ES-I3 (cell line): ENCODE data around the gene TMEM45B.
"Not testable (repeated sequence)": the region's sequence is repeated elsewhere in the genome, so short reads cannot be mapped to it uniquely, and the experiment has no call there.

Experiments used
- H3K36me3 ChIP-seq: 2 replicates; pipeline ENCODE4 v1.6.1; 2013; ENCODE audit warnings: mild to moderate bottlenecking, low read length, control low read depth, moderate library complexity; ENCODE audit not compliant: insufficient read depth
- H3K4me1 ChIP-seq: 2 replicates; pipeline ENCODE4 v1.6.1; 2013; ENCODE audit warnings: mild to moderate bottlenecking, control low read depth, low read length; ENCODE audit not compliant: insufficient read depth
- H3K9ac ChIP-seq: 2 replicates; pipeline ENCODE4 v1.6.1; 2013; ENCODE audit warnings: low read depth, mild to moderate bottlenecking, low read length, moderate library complexity
- H3K9me3 ChIP-seq: 2 replicates; pipeline ENCODE4 v1.6.1; 2013; ENCODE audit warnings: mild to moderate bottlenecking, low read length, moderate library complexity; ENCODE audit not compliant: control insufficient read depth, insufficient read depth

TMEM45B gene

DNA sequence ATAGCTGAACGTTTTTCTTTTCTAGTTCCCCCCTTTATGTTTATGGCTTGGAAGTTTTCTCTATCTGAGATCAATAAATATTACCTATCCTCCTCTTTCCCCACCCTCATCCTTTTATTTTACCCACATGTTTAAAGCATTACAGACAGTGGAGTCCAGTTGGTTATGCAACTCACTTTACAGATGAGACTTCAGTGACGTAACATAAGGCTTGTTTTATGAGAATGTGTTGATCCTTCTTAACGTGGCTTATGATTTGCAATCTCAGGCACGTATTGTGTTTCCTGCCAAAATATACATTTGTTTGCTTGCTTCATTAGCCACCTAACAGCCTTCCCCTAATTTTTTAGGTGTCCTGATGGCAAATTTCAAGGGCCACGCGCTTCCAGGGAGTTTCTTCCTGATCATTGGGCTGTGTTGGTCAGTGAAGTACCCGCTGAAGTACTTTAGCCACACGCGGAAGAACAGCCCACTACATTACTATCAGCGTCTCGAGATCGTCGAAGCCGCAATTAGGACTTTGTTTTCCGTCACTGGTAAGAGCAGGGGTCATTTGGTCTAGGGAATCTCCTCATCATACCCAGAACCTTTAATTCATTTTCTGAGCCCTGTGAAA lies 36.6 kb downstream of the TMEM45B start:
- Histone ChIP-seq H3K9ac (no peak overlapping the region), H3K36me3 (no peaks in the 10 kb centered on the region; the same call in 1 of the 2 replicates), H3K4me1 (peaks cover 6% of the 10 kb centered on the region; the same call in 1 of the 2 replicates), H3K9me3 (no peaks in the 10 kb centered on the region)

DNA sequence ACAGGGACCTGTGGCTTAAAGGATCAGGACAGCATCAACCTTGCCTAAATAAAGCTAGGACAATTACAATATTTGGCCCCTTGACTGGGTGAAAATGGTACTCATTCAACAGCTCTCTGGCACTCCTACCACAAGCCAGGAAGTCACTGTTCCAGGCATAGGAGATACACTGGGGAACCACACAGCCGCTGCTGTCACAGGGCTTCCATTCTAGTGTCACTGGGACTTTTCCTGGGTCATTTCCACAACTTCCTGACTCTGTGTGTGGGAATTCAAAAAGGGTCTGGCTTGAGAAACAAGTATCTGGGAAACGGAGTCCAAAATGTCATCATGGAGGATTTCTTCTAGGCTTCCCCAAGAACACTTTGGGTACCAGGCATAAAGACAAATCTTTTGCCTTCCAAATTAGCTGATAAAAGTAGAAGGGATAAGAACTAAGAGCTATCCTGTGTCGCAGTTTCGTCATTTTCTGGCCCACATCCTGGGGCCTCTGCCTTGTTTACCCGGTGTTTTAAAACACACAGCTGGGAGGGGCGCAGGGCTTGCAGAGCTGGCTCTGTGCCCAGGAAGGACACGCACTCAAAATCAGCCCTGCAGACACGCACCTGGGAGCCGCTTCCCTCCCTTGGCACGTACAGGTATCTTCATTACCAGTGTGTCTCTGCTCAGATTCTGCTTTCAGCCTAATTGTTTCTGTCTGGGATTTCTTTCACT lies 38.0 kb downstream of the TMEM45B start:
- no peak overlapping the region for H3K9ac ChIP-seq

DNA sequence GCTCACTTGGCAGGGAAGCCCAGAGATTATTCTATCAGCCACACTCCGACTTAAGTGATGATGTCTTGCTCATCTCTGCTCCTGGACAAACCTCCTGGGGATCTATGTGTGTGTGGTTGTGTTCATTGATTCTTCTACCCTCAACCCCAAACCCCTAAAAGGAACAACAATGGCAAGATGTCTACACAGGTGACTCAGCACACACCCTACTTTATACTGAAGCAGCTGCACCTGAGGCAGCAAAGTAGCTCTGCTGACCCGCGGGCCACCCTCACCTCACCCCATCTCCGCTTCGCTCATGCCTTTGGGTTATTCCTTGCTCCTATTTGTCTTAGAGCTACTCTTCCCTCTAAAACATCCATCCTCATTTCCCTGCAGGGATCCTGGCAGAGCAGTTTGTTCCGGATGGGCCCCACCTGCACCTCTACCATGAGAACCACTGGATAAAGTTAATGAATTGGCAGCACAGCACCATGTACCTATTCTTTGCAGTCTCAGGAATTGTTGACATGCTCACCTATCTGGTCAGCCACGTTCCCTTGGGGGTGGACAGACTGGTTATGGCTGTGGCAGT lies 38.7 kb downstream of the TMEM45B start:
- Histone ChIP-seq H3K9me3 (no peaks in the 10 kb centered on the region), H3K9ac (no peak overlapping the region), H3K4me1 (peaks cover 6% of the 10 kb centered on the region; the same call in 1 of the 2 replicates), H3K36me3 (no peaks in the 10 kb centered on the region; the same call in 1 of the 2 replicates)

More for the DNA sequence above, 38.0 kb downstream of the TMEM45B start:
- Histone ChIP-seq H3K4me1 (peaks cover 6% of the 10 kb centered on the region; the same call in 1 of the 2 replicates), H3K9me3 (no peaks in the 10 kb centered on the region), H3K36me3 (no peaks in the 10 kb centered on the region; the same call in 1 of the 2 replicates)

DNA sequence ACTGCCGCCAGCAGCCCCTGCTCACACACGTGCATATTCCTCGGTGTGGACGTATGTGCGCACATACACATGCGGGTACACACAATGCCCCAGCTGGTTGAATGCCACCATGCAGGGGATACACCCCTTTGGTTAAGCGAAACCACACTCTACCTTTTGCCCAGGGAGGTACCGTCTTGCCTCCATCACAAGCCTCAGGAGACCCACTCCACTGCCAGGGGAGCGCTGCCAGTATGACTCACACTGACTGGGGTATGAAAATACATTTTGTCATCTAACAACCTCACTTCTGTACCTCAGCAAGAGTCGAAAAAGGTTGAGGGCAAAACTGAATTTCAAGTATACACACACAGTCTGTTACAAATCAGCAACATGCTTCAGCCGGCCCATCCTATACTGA lies 39.4 kb downstream of the TMEM45B start:
- Histone ChIP-seq H3K36me3 (no peaks in the 10 kb centered on the region; the same call in 1 of the 2 replicates), H3K4me1 (peaks cover 6% of the 10 kb centered on the region; the same call in 1 of the 2 replicates), H3K9me3 (no peaks in the 10 kb centered on the region), H3K9ac (no peak overlapping the region)

DNA sequence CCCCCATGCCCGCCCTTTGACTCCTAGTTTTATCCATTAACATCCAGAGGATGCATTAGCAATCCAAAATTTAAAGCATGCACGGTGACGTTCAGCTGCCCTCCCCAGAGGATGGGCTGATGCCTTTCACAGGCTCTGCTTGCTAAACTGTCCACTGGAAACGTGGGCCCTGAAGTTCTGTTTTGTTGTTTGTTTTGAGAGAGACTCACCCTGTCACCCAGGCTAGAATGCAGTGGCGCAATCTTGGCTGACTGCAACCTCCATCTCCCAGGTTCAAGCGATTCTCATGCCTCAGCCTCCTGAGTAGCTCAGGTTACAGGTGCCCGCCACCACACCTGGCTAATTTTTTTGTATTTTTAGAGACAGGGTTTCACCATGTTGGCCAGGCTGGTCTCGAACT lies 40.4 kb downstream of the TMEM45B start:
- no peaks in the 10 kb centered on the region for H3K9me3 ChIP-seq
- no peaks in the 10 kb centered on the region; the same call in 1 of the 2 replicates for H3K36me3 ChIP-seq
- H3K4me1 ChIP-seq = peaks cover 6% of the 10 kb centered on the region; the same call in 1 of the 2 replicates
- H3K9ac ChIP-seq = no peak overlapping the region

DNA sequence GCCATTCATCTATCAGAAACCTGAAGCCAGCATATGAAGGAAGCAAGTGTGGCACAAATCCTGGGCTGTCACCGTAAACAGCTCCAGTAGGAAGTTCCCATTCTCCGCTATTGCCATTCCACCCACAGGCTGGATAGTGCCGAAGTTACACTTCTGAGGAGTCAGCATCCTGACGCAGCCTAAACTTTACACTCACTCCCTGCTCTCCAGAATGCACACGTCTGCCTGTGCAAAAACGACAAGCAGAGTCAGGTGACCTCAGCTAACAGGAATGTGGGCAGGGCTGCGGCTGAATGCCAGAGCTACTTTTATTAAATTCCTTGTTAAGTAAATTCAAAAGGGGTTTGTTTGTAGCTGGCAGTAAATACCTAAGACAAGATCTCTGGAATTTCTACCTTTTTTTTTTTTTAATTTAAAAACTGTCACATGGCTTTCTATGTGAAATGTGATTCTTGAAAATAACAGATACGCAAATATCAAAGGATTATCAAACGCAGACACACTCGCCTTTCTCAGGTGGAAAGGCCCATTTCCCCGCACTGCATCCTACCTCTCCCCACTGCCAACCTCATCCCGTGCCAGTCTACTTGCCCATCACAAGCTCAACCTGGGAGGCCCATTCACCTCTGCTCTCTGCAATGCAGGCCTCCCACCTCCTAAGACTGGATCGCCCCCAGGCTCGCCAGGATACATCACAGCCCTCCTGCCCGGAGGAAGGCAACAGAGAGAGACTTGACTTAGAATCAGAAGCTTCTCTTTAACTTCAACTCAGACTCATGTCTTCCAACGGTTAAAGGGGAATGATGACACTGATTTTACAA lies 46.3 kb downstream of the TMEM45B start:
- H3K9ac ChIP-seq = no peak overlapping the region
- no peaks in the 10 kb centered on the region for H3K9me3 ChIP-seq
- peaks cover 5% of the 10 kb centered on the region; the same call in 1 of the 2 replicates for H3K4me1 ChIP-seq
- H3K36me3 ChIP-seq = peaks cover 25% of the 10 kb centered on the region

DNA sequence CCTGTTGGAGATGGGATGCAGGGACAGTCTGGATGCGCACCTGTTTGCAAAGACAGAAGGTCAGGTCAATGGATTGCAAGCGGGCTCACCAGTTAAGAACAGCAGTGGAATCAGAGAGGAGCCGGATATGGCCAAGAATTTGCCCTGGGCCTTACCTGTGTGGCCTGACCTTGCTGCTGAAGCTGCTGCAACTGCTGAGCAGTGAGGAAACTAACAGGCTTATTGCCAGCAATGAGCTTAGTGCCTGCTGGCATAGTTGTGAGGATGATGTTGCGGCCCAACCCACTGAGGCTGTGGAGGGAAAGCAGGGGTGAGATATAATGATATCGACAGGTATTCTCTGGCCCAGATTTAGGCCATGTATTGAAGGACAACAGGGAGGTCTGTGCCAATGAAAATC lies 49.2 kb downstream of the TMEM45B start:
- peaks cover 41% of the 10 kb centered on the region for H3K36me3 ChIP-seq
- H3K9ac ChIP-seq = no peak overlapping the region
- H3K9me3 ChIP-seq = no peaks in the 10 kb centered on the region
- peaks cover 5% of the 10 kb centered on the region; the same call in 1 of the 2 replicates for H3K4me1 ChIP-seq

DNA sequence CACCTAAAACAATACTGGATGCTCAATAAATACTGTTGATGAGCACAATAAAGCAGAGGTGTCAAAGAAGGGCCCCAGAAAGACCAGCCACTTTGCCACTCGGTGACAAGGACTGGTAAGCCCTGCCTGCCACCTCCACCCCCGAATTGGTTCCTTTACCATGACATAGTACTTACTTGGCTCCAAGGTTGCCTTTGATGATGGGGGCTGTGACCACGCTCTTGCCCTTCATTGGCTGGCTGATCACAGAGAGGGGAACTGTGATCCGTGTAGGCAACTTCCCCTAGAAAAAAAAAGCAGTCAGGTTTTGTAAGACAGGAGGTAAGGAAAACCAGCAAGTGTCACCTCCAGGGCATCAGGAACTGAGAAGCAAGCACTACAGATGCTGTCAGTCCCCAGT lies 50.1 kb downstream of the TMEM45B start:
- peaks cover 41% of the 10 kb centered on the region for H3K36me3 ChIP-seq
- H3K9ac ChIP-seq = no peak overlapping the region
- no peaks in the 10 kb centered on the region for H3K9me3 ChIP-seq
- H3K4me1 ChIP-seq = peaks cover 5% of the 10 kb centered on the region; the same call in 1 of the 2 replicates

DNA sequence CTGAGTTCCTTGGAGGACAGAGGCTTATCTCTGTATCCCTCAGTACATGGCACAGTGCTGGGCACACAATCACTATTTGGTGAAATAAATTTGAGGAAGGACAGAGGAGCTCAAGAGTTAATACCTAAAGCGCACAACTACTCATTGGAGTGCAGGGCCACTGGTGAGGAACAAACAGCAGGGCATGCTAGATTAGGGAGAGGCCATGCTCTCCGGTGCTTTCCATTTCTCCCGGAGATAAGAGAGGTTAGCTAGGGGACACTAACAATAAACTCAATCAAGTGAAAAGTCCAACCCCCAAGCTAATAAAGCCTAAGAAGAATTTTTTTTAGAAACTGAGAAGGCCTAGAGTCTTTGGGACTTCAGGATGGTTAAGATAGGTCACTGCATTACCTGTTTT lies 50.7 kb downstream of the TMEM45B start:
- Histone ChIP-seq H3K4me1 (peaks cover 5% of the 10 kb centered on the region; the same call in 1 of the 2 replicates), H3K9me3 (no peaks in the 10 kb centered on the region), H3K36me3 (peaks cover 41% of the 10 kb centered on the region), H3K9ac (no peak overlapping the region)

DNA sequence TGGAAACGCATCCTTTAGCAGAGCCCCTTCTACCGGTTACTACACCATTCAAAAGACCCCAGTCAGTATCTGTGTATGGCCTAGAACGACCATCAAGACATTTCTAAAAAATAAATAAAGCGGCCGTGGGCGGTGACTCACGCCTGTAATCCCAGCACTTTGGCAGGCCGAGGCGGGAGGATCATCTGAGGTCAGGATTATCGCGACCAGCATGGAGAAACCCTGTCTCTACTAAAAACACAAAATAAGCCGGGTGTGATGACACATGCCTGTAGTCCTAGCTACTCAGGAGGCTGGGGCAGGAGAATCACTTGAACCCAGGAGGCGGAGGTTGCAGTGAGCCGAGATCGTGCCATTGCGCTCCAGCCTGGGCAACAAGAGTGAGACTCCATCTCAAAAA lies 53.0 kb downstream of the TMEM45B start:
- not testable (repeated sequence) for H3K9me3 ChIP-seq, H3K4me1 ChIP-seq, H3K9ac ChIP-seq
- peaks cover 42% of the 10 kb centered on the region for H3K36me3 ChIP-seq

DNA sequence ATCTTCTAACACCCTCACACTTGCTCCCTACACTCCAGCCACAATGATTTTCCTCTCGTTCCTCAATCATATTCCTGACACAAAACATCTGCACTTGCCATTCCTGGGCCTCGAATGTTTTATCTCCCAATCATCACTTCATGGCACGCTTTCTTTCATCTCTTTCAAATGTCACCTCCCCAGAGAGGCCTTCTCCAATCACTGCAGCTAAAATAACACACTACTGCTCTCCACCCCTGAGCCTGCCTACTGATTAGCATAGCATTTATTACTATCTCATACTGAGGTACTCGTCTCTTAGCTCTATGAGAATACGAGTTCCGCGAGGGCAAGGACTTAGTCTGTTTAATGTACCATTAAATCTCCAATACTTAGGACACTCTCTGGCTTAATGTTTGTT lies 56.3 kb downstream of the TMEM45B start:
- Histone ChIP-seq H3K9me3 (no peaks in the 10 kb centered on the region), H3K4me1 (no peaks in the 10 kb centered on the region), H3K36me3 (peaks cover 33% of the 10 kb centered on the region), H3K9ac (no peak overlapping the region)

DNA sequence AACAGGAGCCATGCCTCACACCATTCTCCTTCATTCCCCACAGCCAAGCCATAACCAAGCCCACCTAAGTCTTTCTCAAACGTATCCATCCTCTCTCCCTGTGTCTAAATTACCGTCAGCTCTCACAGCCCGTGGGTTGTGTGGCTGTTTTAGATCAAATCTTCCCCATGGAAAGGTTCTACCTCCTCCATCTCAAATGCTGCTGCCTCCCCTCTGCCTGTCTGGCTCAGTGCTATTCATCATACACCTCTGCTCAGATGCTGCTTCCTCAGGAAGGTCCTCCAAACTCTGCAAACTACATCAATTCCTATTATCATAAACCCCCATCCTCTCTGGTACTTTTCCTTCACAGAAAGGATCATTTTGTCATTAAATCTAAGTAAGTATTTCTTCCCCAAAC lies 64.7 kb downstream of the TMEM45B start:
- no peaks in the 10 kb centered on the region for H3K9me3 ChIP-seq
- no peak overlapping the region for H3K9ac ChIP-seq
- H3K36me3 ChIP-seq = peaks cover 38% of the 10 kb centered on the region
- no peaks in the 10 kb centered on the region for H3K4me1 ChIP-seq

DNA sequence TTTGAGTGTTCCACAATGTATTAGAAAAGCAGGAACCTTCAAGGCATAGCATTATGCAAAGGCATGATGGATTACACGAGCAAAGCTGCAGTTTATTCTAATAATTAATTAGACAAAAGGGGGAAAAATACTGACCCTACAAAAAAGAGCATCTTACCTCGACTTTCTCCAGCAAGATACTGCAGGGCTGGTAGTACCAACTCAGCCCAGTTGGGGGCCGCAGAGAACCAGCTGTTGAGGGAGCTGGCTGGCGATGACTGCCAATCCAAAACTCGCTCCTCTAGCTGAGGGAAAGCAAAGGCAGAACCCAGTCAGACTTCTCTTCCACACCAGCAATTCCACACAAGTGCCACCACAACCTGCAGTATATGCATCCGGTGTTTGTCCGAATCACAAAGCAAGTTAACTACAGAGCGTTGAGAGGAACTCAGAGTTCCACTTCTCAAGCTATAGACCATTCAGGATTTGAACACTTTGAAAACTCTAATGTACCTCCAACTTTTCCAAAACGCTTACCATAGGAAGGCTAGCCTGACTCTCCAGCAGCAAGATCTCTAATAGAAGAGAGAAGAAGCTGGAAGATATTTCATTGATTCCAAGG lies 66.0 kb downstream of the TMEM45B start:
- no peaks in the 10 kb centered on the region for H3K9me3 ChIP-seq
- peaks cover 34% of the 10 kb centered on the region for H3K36me3 ChIP-seq
- no peaks in the 10 kb centered on the region for H3K4me1 ChIP-seq
- no peak overlapping the region for H3K9ac ChIP-seq

DNA sequence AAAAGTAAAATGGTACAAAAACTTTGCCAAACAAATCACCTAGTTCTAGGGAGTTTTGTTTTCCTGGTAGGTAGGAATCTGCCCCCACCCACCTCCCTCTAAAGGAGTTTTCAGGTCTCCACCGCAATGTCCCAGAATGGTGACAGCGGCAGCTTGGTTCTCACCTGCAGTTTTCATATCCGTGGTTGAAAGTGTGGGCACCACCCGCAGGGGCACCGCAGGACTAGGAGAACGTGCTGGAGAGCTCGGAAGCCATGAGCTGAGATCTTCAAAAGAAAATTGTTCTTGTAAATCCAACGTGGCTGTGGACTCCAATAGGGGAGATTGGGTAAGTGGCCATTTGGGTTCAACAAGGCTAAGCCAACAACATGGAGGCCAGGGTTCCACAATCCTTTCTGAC lies 68.9 kb downstream of the TMEM45B start:
- Histone ChIP-seq H3K36me3 (peaks cover 34% of the 10 kb centered on the region), H3K4me1 (no peaks in the 10 kb centered on the region), H3K9ac (no peak overlapping the region), H3K9me3 (no peaks in the 10 kb centered on the region)
